ENCODE measurements around the gene NEMP2. TPM values are rescaled to one million over a fixed set of nuclear protein-coding genes. Genes with fewer than 3 reads are reported as not detected.
"Not testable (repeated sequence)": the region's sequence is repeated elsewhere in the genome, so short reads cannot be mapped to it uniquely, and the experiment has no call there.

Gene NEMP2
- total RNA-seq, 1 donor from 2014 or later: 0.43 TPM

GRCh38 chr2:190468814-190469569 is 65.5 kb downstream of the NEMP2 start:
- Histone ChIP-seq H3K4me1 (peaks cover 0 to 16% of the 10 kb centered on the region in 2 donors), H3K36me3 (no peaks in the 10 kb centered on the region), H3K4me3 (no peak overlapping the region), H3K9me3 (no peaks in the 10 kb centered on the region), H3K27ac (peak overlapping the region; percentile 37 to 52), H3K27me3 (no peaks in the 10 kb centered on the region)
- intact Hi-C loops (cut with DNase I): no loop called here
- peak in 1 of 2 donors; percentile 76 for DNase-seq (ENCODE audit: low spot score in 2 of 2)
- no peak for TF ChIP-seq CTCF (IDR thresholded peaks at IDR 0.05)

GRCh38 chr2:190468354-190468753 is 66.2 kb downstream of the NEMP2 start:
- H3K4me1 ChIP-seq: peaks cover 0 to 16% of the 10 kb centered on the region in 2 donors

GRCh38 chr2:190467575-190468083 is 66.9 kb downstream of the NEMP2 start:
- no peak for DNase-seq (ENCODE audit: low spot score in 2 of 2)

More at GRCh38 chr2:190468354-190468753, 66.2 kb downstream of the NEMP2 start:
- DNase-seq (ENCODE audit: low spot score in 2 of 2); intact Hi-C loops (cut with DNase I); H3K4me3 ChIP-seq; H3K27me3 ChIP-seq; H3K9me3 ChIP-seq; H3K36me3 ChIP-seq: not testable (repeated sequence)
- H3K27ac ChIP-seq: peak overlapping the region; percentile 37 to 52

GRCh38 chr2:190466819-190467446 is 67.6 kb downstream of the NEMP2 start:
- Histone ChIP-seq H3K36me3 (no peaks in the 10 kb centered on the region), H3K27me3 (no peaks in the 10 kb centered on the region), H3K27ac (peak overlapping the region in 1 of 2 donors; percentile 37), H3K4me3 (peak overlapping the region in 1 of 2 donors; percentile 26), H3K9me3 (no peaks in the 10 kb centered on the region), H3K4me1 (peaks cover 0 to 16% of the 10 kb centered on the region in 2 donors)
- DNase-seq (ENCODE audit: low spot score in 2 of 2): no peak
- TF ChIP-seq CTCF (IDR thresholded peaks at IDR 0.05): no peak
- intact Hi-C loops (cut with DNase I): no loop called here

More at GRCh38 chr2:190467575-190468083, 66.9 kb downstream of the NEMP2 start:
- no peaks in the 10 kb centered on the region for H3K36me3 ChIP-seq
- no peaks in the 10 kb centered on the region for H3K27me3 ChIP-seq
- peak overlapping the region in 1 of 2 donors; percentile 26 for H3K4me3 ChIP-seq
- no peak for TF ChIP-seq CTCF (IDR thresholded peaks at IDR 0.05)
- peaks cover 0 to 16% of the 10 kb centered on the region in 2 donors for H3K4me1 ChIP-seq
- intact Hi-C loops (cut with DNase I): no loop called here
- H3K9me3 ChIP-seq: no peaks in the 10 kb centered on the region
- peak overlapping the region; percentile 3 to 37 for H3K27ac ChIP-seq

- H3K27ac ChIP-seq: no peak overlapping the region
- no peak for TF ChIP-seq CTCF (IDR thresholded peaks at IDR 0.05)
- intact Hi-C loops (cut with DNase I): no loop called here
- no peaks in the 10 kb centered on the region for H3K27me3 ChIP-seq
- no peak for DNase-seq (ENCODE audit: low spot score in 2 of 2)
- H3K36me3 ChIP-seq: no peaks in the 10 kb centered on the region
- H3K9me3 ChIP-seq: no peaks in the 10 kb centered on the region
- H3K4me3 ChIP-seq: no peak overlapping the region
- peaks cover 0 to 16% of the 10 kb centered on the region in 2 donors for H3K4me1 ChIP-seq
Measured at GRCh38 chr2:190465060-190465459, 69.5 kb downstream of the NEMP2 start.

- Histone ChIP-seq H3K4me1 (no peaks in the 10 kb centered on the region), H3K27ac (no peak overlapping the region), H3K36me3 (no peaks in the 10 kb centered on the region), H3K27me3 (no peaks in the 10 kb centered on the region), H3K9me3 (no peaks in the 10 kb centered on the region), H3K4me3 (no peak overlapping the region)
- TF ChIP-seq CTCF (IDR thresholded peaks at IDR 0.05): no peak
- intact Hi-C loops (cut with DNase I): no loop called here
- DNase-seq (ENCODE audit: low spot score in 2 of 2): no peak
Measured at GRCh38 chr2:190462611-190463010, 71.9 kb downstream of the NEMP2 start.
